B cell (primary cell): ENCODE measurements around the gene VWA5B2. TPM values are rescaled to one million over a fixed set of nuclear protein-coding genes. Genes with fewer than 3 reads are reported as not detected.

ENCODE experiments used
- ATAC-seq: fragments of 200-7000 bp; cut with Tn5 transposase; one replicate; pipeline ENCODE4 v1.10.0; 2021; ENCODE audit warnings: low read depth, mild to moderate bottlenecking, moderate number of reproducible peaks, moderate library complexity
- CTCF ChIA-PET: fragments of 350-600 bp; sonication (Branson Sonifier 250); formaldehyde crosslinking; loops from one replicate; lab custom pipeline; 2021; ENCODE audit warnings: antibody characterized with exemption, inconsistent platforms; lab: Charles Lee
- POLR2A ChIA-PET: fragments of 350-600 bp; sonication (Branson Sonifier 250); formaldehyde crosslinking; loops from one replicate; lab custom pipeline; 2021; ENCODE audit warnings: antibody characterized with exemption; lab: Charles Lee
- DNase-seq: peaks from one replicate; pipeline ENCODE4 v3.0.0; 2013
- H2AFZ ChIP-seq: 2 replicates; pipeline ENCODE4 v1.6.1; 2012; ENCODE audit warnings: mild to moderate bottlenecking, low read depth, low read length; ENCODE audit not compliant: insufficient read depth, poor library complexity, severe bottlenecking
- H3K27ac ChIP-seq, 2 donors: 1 replicate in 1 of 2; 2 replicates in 1 of 2; pipeline ENCODE4 v1.5.1; 2012 to 2013; ENCODE audit warnings: low read length in 2 of 2, mild to moderate bottlenecking in 2 of 2, moderate library complexity in 1 of 2
- H3K27me3 ChIP-seq, 4 experiments: fragments of 200-600 bp in 1 of 4; sonication (generic) in 1 of 4; replicated peaks in 1 of 4; 1 replicate in 2 of 4; 2 replicates in 2 of 4; pipeline versions ENCODE4 v1.6.1 to v1.7.0; 2013 to 2016; ENCODE audit warnings: low read length in 3 of 4, mild to moderate bottlenecking in 2 of 4, mixed read lengths in 1 of 4, moderate library complexity in 1 of 4; ENCODE audit not compliant: insufficient read depth in 4 of 4, control insufficient read depth in 3 of 4; ENCODE audit errors: control extremely low read depth in 1 of 4
- H3K36me3 ChIP-seq, 2 experiments: replicated peaks in 1 of 2; 1 replicate in 1 of 2; 2 replicates in 1 of 2; pipeline versions ENCODE4 v1.6.1 to v1.7.1; 2013; ENCODE audit warnings: low read length in 1 of 2; ENCODE audit not compliant: insufficient read depth in 2 of 2, control insufficient read depth in 1 of 2; ENCODE audit errors: control extremely low read depth in 1 of 2, extremely low read depth in 1 of 2
- H3K4me1 ChIP-seq, 2 donors: fragments of 200-600 bp in 1 of 2; sonication (generic) in 1 of 2; 1 replicate in 1 of 2; 2 replicates in 1 of 2; pipeline versions ENCODE4 v1.5.1 to v1.6.1; 2013 to 2017; ENCODE audit warnings: low read length in 2 of 2; ENCODE audit not compliant: control insufficient read depth in 2 of 2, insufficient read depth in 2 of 2
- H3K4me2 ChIP-seq: replicated peaks from 2 replicates; pipeline ENCODE3; 2012; ENCODE audit warnings: mild to moderate bottlenecking, low read depth, low read length; ENCODE audit not compliant: poor library complexity, severe bottlenecking
- H3K4me3 ChIP-seq, 5 experiments: fragments of 200-600 bp in 1 of 5; sonication (generic) in 1 of 5; 1 replicate in 3 of 5; 2 replicates in 2 of 5; pipeline versions ENCODE4 v1.5.1 to v1.7.0; 2011 to 2016; ENCODE audit warnings: low read length in 4 of 5, mild to moderate bottlenecking in 4 of 5, low read depth in 2 of 5, control low read depth in 1 of 5, moderate library complexity in 1 of 5; ENCODE audit not compliant: insufficient read depth in 1 of 5; ENCODE audit errors: control extremely low read depth in 1 of 5, extremely low read depth in 1 of 5
- H3K79me2 ChIP-seq: fragments of 200-600 bp; sonication (generic); one replicate; pipeline ENCODE4 v1.6.0; 2016; ENCODE audit warnings: low read length; ENCODE audit not compliant: control insufficient read depth, insufficient read depth
- H3K9ac ChIP-seq: fragments of 200-600 bp; sonication (generic); 2 replicates; pipeline ENCODE4 v1.6.1; 2017; ENCODE audit warnings: mild to moderate bottlenecking, low read length, moderate library complexity
- H3K9me3 ChIP-seq, 3 donors: one replicate each; pipeline versions ENCODE4 v1.6.1 to v1.7.1; 2013; ENCODE audit warnings: low read length in 2 of 3; ENCODE audit not compliant: control insufficient read depth in 2 of 3, insufficient read depth in 1 of 3; ENCODE audit errors: control extremely low read depth in 1 of 3
- H4K20me1 ChIP-seq: 2 replicates; pipeline ENCODE4 v1.6.0; 2012; ENCODE audit warnings: mild to moderate bottlenecking, low read length; ENCODE audit not compliant: insufficient read depth, control insufficient read depth, poor library complexity, severe bottlenecking
- H3K27ac Mint-ChIP-seq: one replicate; pipeline ENCODE4 v1.8.0; 2021; ENCODE audit warnings: mixed read lengths
- H3K27me3 Mint-ChIP-seq: one replicate; pipeline ENCODE4 v1.8.0; 2021; ENCODE audit warnings: mixed read lengths
- H3K4me1 Mint-ChIP-seq: one replicate; pipeline ENCODE4 v1.8.0; 2021; ENCODE audit warnings: mixed read lengths
- H3K4me3 Mint-ChIP-seq: one replicate; pipeline ENCODE4 v1.8.0; 2021; ENCODE audit warnings: mixed read lengths
- H3K9me3 Mint-ChIP-seq: one replicate; pipeline ENCODE4 v1.8.0; 2022; ENCODE audit warnings: mixed read lengths; ENCODE audit not compliant: insufficient read depth
- CTCF ChIP-seq: fragments of 200-600 bp; IDR thresholded peaks from one replicate; pipeline ENCODE4 v1.8.0; 2022; ENCODE audit warnings: antibody characterized with exemption, mild to moderate bottlenecking
- EZH2 ChIP-seq: IDR thresholded peaks from 2 replicates; pipeline ENCODE4 v1.6.1; 2012; ENCODE audit warnings: borderline replicate concordance, low read depth, mild to moderate bottlenecking, moderate library complexity, low read length; ENCODE audit not compliant: insufficient read depth, poor library complexity, severe bottlenecking
- WGBS: methylation state at CpG from one replicate; pipeline ENCODE4 v1.1.5; 2013; ENCODE audit warnings: missing lambda C conversion rate; ENCODE audit not compliant: insufficient coverage; 5-methylcytosine and 5-hydroxymethylcytosine counted together
- intact Hi-C: fragments of 100-400 bp; cut with micrococcal nuclease; formaldehyde crosslinking; loops from one replicate; pipeline ENCODE4 v1.10.0; 2022
- polyA plus RNA-seq: library from polyadenylated mRNA; depleted of rRNA; stranded (reverse); fragments of >200 nt; gene quantifications from 2 replicates; pipeline ENCODE4 v1.2.3, GENCODE V29; 2012
- total RNA-seq, 2 donors: library from RNA; stranded (reverse); fragments of 120-200 nt in 1 of 2; gene quantifications; 1 replicate in 1 of 2; 2 replicates in 1 of 2; pipeline versions ENCODE4 v1.2.3 to v1.2.4, GENCODE V29; 2013 to 2022

Gene VWA5B2
- total and polyA plus RNA-seq, 2 donors (not counting 1 experiment from before 2014, with no cell fraction given) = 0.10 to 0.37 TPM

GRCh38 chr3:184184546-184185230, 44.7 kb upstream of the VWA5B2 start:
- Mint-ChIP-seq H3K4me3 (peak overlapping the region; percentile 99), H3K27ac (peak overlapping the region; percentile 94), H3K27me3 (no peaks in the 10 kb centered on the region), H3K4me1 (peaks cover 30% of the 10 kb centered on the region), H3K9me3 (no peaks in the 10 kb centered on the region)
- intact Hi-C loops = loop anchor here (1.0 to 5.0 kb wide), 6 partner anchors 10 to 528 kb away; partner anchors contain the start of genes ABCC5, AP2M1, DVL3 and EEF1AKMT4
- Histone ChIP-seq H3K4me2 (peak overlapping the region; percentile 92), H2AFZ (no peak overlapping the region), H3K9ac (peak overlapping the region; percentile 84), H4K20me1 (peaks cover 24% of the 10 kb centered on the region), H3K9me3 (no peaks in the 10 kb centered on the region), H3K4me1 (peaks cover 17 to 21% of the 10 kb centered on the region in 2 donors), H3K27me3 (no peaks in the 10 kb centered on the region), H3K4me3 (no peak overlapping the region), H3K79me2 (peaks cover 37% of the 10 kb centered on the region), H3K27ac (no peak overlapping the region), H3K36me3 (peaks cover 2 to 63% of the 10 kb centered on the region in 2 experiments)
- ATAC-seq (no peak), DNase-seq (no peak)
- WGBS = 98% methylated on average over 15 of the region's 18 CpGs
- ChIA-PET POLR2A (interaction anchor here (0.8 to 2.1 kb wide), 4 partner anchors 10 to 51 kb away, joined by 3 to 7 read pairs (median 5); partner anchors contain the start of genes AP2M1 and EIF2B5), CTCF (interaction anchor here (1.2 to 1.3 kb wide), 2 partner anchors 43 to 53 kb away, joined by 3 read pairs; no protein-coding TSS in a partner anchor)
- no peak for TF ChIP-seq EZH2
- no peak for TF ChIP-seq CTCF
